ENCODE results near the gene NBR1. TPM values are rescaled to one million over a fixed set of nuclear protein-coding genes. Genes with fewer than 3 reads are reported as not detected.

The NBR1 gene
- total RNA-seq, 5 donors from 2014 or later (not counting 1 experiment from before 2014, with no cell fraction given) = 51.5 to 82.2 (median 80.1) TPM

Other genes starting within 250 kb of the NBR1 start
- gene AARSD1, start 206.8 kb upstream of the NBR1 start, total RNA-seq = 10 to 100 TPM; 54.1 to 65.2 (median 60.0) TPM
- under 1 TPM in 3 of 5 donors, not detected in 2; 0.25 to 0.44 (median 0.41) TPM for gene PTGES3L, start 191.1 kb upstream of the NBR1 start, total RNA-seq
- gene RUNDC1, start 190.6 kb upstream of the NBR1 start, total RNA-seq = 10 to 100 TPM; 11.5 to 24.0 (median 23.7) TPM
- 1,000 to 10,000 TPM; 1,254 to 1,790 (median 1,710) TPM for gene RPL27, start 172.8 kb upstream of the NBR1 start, total RNA-seq
- 10 to 100 TPM; 27.0 to 44.6 (median 34.1) TPM for gene IFI35, start 164.4 kb upstream of the NBR1 start, total RNA-seq
- gene VAT1, start 148.8 kb upstream of the NBR1 start, total RNA-seq = 10 to 100 TPM; 26.4 to 62.6 (median 48.5) TPM
- under 1 TPM; 0.08 to 0.64 (median 0.32) TPM for gene RND2, start 146.0 kb upstream of the NBR1 start, total RNA-seq
- gene BRCA1, start 45.9 kb upstream of the NBR1 start, total RNA-seq = 1 to 10 TPM; 2.8 to 5.5 (median 4.2) TPM
- gene TMEM106A, start 40.7 kb downstream of the NBR1 start, total RNA-seq = 10 to 100 TPM in 3 of 5 donors, 1 to 10 TPM in 2; 9.3 to 18.1 (median 10.4) TPM
- gene CCDC200, start 57.4 kb downstream of the NBR1 start, total RNA-seq = not detected
- gene RNU2-1, start 62.8 kb downstream of the NBR1 start, total RNA-seq = 1,000 to 10,000 TPM; 2,693 to 4,491 (median 3,278) TPM
- 1 to 10 TPM; 1.3 to 2.9 (median 2.4) TPM for gene ARL4D, start 227.8 kb downstream of the NBR1 start, total RNA-seq